ENCODE data around the gene ZFAND2A.
"Not testable (repeated sequence)": the region's sequence is repeated elsewhere in the genome, so short reads cannot be mapped to it uniquely, and the experiment has no call there.

ZFAND2A gene

DNA sequence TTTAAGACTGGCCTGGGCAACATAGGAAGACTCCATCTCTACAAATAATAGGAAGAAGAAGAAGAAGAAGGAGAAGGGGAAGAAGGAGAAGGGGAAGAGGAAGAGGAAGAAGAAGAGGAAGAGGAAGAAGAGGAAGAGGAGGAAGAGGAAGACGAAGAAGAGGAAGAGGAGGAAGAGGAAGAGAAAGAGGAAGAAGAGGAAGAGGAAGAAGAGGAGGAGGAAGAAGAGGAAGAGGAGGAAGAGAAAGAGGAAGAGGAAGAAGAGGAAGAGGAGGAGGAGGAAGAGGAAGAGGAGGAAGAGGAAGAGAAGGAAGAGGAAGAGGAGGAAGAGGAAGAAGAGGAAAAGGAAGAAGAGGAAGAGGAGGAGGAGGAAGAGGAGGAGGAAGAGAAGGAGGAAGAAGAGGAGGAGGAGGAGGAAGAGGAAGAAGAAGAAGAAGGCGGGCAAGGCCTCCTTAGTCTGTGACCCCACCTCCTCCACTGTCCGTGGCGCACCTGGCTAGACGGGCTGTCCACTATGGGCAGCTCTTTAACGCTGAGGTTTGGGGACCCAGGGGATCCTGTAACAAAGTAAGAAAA is 28.8 kb upstream of the ZFAND2A start:
- H3K36me3 Mint-ChIP-seq (ENCODE audit: low read depth) = peaks cover 18% of the 10 kb centered on the region
- H3K27me3 Mint-ChIP-seq (ENCODE audit: low read depth) = no peaks in the 10 kb centered on the region
- no peak overlapping the region for H3K4me3 Mint-ChIP-seq
- H3K27ac Mint-ChIP-seq = peak overlapping the region; percentile 55
- H3K4me1 Mint-ChIP-seq (ENCODE audit: low read depth) = peaks cover 24% of the 10 kb centered on the region
- H3K9me3 Mint-ChIP-seq = peaks cover 12% of the 10 kb centered on the region
- no peak for DNase-seq (ENCODE audit: low spot score)

DNA sequence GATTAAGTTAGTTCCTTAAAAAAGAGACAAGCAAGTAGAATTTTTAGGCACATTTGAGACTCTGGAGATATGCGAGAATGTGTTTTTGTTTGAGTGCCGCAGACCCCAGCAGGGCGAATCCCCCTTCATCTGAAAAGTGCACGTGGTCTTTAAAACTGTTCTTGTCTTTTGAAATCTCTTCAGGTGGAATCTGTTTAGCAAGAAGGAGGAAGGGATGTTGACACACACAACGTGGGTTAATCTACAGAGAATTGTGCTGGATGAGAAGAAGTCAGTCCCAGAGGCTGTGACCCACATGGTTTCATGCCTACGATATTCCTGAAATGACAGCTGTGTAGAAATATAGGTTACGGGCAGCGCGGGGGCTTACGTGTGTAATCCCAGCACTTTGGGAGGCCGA is 27.1 kb upstream of the ZFAND2A start:
- no peak for DNase-seq (ENCODE audit: low spot score)
- Mint-ChIP-seq H3K4me3 (no peak overlapping the region), H3K4me1 (ENCODE audit: low read depth) (peaks cover 19% of the 10 kb centered on the region), H3K36me3 (ENCODE audit: low read depth) (peaks cover 14% of the 10 kb centered on the region), H3K27ac (no peak overlapping the region), H3K27me3 (ENCODE audit: low read depth) (no peaks in the 10 kb centered on the region), H3K9me3 (peaks cover 9% of the 10 kb centered on the region)

DNA sequence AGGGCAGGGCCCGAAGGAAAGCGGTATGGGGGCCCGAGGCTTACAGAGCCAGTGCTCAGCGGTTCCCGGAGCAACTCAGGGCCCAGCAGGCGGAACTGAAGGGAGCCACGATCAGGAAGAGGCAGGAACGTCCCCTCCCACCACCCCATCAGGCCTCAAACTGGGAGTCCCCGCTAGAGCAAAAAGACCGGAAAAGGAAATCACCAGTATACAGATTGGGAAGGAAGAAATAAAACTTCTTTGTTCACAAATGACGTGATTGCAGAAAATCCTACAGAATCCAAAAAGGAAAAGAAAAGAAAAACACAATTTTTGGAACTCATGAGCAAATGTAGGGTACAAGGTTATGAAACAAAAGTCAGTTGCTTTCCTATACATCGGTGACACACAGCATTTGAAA is 21.6 kb upstream of the ZFAND2A start:
- peaks cover 10% of the 10 kb centered on the region for H3K4me1 Mint-ChIP-seq (ENCODE audit: low read depth)
- H3K9me3 Mint-ChIP-seq = no peaks in the 10 kb centered on the region
- peaks cover 7% of the 10 kb centered on the region for H3K27me3 Mint-ChIP-seq (ENCODE audit: low read depth)
- DNase-seq (ENCODE audit: low spot score) = no peak
- no peak overlapping the region for H3K27ac Mint-ChIP-seq
- H3K36me3 Mint-ChIP-seq (ENCODE audit: low read depth) = no peaks in the 10 kb centered on the region
- H3K4me3 Mint-ChIP-seq = no peak overlapping the region

DNA sequence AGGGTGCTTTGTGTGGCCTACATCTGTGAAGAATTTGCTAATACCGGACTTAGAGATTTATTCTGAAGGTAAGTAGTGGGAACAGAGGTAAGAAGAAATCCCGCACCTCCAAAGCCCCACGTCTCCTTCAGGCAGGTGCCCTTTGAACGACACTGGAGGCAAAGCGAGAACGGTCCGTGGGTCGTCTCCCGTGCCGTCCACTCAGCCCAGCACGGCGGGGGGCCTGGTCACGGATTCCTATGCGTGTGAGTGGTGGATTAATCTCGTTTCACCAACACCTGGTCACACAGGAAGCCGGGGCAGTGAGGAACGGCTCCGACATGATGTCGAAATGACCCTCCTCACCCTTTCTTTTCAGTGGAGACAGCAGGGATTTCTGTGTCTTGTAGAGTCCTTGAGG is 21.0 kb upstream of the ZFAND2A start:
- Mint-ChIP-seq H3K36me3 (ENCODE audit: low read depth) (no peaks in the 10 kb centered on the region), H3K27me3 (ENCODE audit: low read depth) (peaks cover 7% of the 10 kb centered on the region), H3K9me3 (no peaks in the 10 kb centered on the region), H3K4me3 (no peak overlapping the region), H3K27ac (no peak overlapping the region), H3K4me1 (ENCODE audit: low read depth) (peaks cover 14% of the 10 kb centered on the region)
- DNase-seq (ENCODE audit: low spot score) = no peak

DNA sequence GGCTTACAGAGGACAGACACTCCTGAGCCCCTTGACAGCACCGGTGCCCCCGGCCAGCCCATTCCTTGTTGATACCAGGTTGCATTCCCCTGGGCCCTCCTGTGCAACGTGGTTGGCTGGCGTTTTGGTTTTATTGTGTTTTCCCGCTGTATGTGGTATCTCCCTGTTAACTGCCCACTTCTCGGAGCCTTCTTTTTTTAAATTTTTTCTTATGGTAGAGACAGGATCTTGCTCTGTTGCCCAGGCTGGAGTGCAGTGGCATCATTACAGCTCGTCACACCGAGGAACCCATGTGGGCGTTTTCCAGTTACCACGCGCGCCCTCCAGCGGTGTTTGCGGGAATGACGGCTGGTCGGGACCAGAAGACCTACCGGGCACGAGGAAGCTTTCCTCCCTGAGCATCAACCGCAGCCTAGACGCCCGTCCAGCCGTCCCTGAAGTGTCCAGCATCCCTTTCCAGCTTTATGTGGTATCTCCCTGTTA is 16.9 kb upstream of the ZFAND2A start:
- peaks cover 9% of the 10 kb centered on the region for H3K4me1 Mint-ChIP-seq (ENCODE audit: low read depth)
- no peaks in the 10 kb centered on the region for H3K36me3 Mint-ChIP-seq (ENCODE audit: low read depth)
- peak overlapping the region; percentile 82 for H3K27ac Mint-ChIP-seq
- peaks cover 7% of the 10 kb centered on the region for H3K27me3 Mint-ChIP-seq (ENCODE audit: low read depth)
- peak; percentile 78 for DNase-seq (ENCODE audit: low spot score)
- H3K9me3 Mint-ChIP-seq = no peaks in the 10 kb centered on the region
- H3K4me3 Mint-ChIP-seq = peak overlapping the region; percentile 50

DNA sequence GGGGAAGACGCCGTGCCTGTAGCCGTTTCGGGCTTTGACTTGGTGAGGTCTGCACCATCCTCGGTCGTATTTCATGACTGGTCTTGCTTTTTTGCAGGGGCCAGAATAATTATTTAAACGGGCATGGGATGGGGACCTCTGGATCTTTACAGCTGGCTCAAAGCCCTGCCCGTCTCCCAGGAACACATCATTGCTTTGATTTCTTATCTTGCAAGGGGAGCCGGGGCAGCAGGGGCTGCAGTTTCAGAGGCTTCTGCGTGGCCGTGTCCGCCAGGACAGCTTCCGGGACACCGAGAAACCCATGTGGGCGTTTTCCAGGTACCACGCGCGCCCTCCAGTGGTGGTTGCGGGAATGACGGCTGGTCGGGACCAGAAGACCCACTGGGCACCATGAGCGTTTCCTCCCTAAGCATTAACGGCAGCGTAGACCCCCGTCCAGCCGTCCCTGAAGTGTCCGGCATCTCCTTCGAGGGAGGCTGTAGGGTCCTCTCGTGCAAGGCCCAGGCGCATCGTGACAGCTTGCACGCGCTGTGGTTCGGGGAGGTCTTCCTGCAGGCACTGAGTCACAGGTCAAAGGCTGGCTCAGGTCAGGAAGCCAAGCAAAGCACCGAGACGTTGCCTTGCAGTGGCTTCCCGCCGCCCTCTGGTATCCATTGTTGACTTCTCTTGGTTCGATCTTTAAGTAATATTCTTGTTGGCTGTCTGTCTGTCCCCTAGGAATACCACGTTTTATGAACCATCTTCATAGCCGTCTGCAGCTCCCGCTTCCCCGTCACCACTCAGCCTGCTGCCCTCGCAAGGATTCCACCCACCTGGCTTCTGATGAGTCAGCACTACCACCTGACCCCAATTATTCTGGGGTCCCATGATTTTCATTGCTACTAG is 16.2 kb upstream of the ZFAND2A start:
- Mint-ChIP-seq H3K4me3 (peak overlapping the region; percentile 46), H3K27ac (peak overlapping the region; percentile 31), H3K27me3 (ENCODE audit: low read depth) (peaks cover 7% of the 10 kb centered on the region), H3K9me3 (no peaks in the 10 kb centered on the region), H3K4me1 (ENCODE audit: low read depth) (peaks cover 9% of the 10 kb centered on the region), H3K36me3 (ENCODE audit: low read depth) (no peaks in the 10 kb centered on the region)
- DNase-seq (ENCODE audit: low spot score) = peak; percentile 79

DNA sequence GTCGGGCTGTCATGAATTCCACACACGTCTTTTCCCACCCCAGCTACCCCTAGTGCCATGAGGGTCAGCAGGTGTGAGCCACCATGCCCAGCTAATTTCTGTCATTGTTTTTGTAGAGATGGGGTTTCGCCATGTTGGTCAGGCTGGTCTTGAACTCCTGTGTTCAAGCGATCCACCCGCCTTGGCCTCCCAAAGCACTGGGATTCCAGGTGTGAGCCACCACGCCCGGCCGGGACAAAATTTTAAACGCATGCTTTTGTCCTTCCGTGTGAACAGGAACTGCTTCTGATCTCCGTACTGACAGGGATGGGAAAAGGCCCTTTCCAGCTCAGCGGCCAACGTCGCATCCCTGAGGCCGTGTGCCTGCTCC is 15.6 kb upstream of the ZFAND2A start:
- Mint-ChIP-seq H3K4me1 (ENCODE audit: low read depth) (peaks cover 9% of the 10 kb centered on the region), H3K27ac (no peak overlapping the region), H3K36me3 (ENCODE audit: low read depth) (no peaks in the 10 kb centered on the region), H3K4me3 (no peak overlapping the region), H3K27me3 (ENCODE audit: low read depth) (peaks cover 7% of the 10 kb centered on the region), H3K9me3 (no peaks in the 10 kb centered on the region)
- no peak for DNase-seq (ENCODE audit: low spot score)

DNA sequence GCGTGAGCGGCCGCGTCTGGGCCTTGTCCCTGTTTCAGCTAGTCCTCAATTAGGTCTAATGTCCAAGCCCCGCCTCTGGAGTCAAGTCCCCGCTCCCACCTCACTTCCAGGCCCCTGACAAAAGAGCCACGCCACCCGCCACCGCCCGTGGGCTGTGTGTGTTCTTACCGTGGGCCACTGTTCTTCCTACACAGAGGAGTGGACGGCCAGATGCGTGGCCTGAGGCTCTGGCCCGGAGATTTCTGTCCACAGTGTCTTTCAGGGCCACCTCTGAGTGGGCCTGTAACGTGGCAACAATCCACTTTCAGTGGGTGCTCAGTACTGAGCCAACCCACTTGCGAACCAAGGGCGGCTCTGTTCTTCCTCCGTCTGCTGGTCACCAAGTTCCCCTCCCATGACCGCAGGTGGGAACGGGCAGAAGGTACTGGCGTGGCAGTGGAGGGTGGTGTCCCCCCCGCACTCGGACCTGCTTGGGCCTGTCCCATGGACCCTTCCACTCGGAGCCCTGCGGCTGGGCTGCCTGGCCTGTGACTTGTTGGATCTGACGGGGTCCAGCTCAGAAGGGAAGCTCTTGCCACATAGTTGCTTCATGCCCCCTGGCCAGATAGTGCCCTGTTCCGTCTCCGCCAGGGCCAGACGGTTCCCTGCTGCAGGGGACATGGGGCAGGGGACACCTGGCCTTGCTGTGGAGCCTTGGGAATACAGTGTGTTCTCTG is 15.0 kb upstream of the ZFAND2A start:
- Mint-ChIP-seq H3K9me3 (no peaks in the 10 kb centered on the region), H3K27ac (no peak overlapping the region), H3K4me1 (ENCODE audit: low read depth) (peaks cover 10% of the 10 kb centered on the region), H3K4me3 (no peak overlapping the region), H3K36me3 (ENCODE audit: low read depth) (no peaks in the 10 kb centered on the region), H3K27me3 (ENCODE audit: low read depth) (peaks cover 7% of the 10 kb centered on the region)
- DNase-seq (ENCODE audit: low spot score) = no peak

DNA sequence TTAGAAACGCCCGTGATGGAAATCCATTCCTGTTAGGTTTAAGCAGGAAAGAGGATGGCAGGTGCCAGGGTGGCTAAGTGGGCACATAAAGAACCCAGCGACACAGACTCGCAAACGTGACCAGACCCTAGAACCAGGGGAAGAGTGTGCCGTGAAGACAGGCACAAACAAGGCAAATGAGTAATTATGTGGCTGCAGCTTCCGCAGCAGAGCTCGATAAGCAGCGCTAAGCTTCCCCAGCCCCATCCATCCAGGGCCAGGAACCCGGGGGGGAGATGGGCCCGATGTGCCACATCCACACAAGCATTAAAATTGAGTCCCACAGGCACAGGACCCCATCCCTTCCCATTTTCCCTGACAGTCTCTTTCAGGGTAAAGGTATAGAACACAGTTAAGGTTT is 14.0 kb upstream of the ZFAND2A start:
- no peak overlapping the region for H3K27ac Mint-ChIP-seq
- no peak overlapping the region for H3K4me3 Mint-ChIP-seq
- H3K9me3 Mint-ChIP-seq = no peaks in the 10 kb centered on the region
- peaks cover 3% of the 10 kb centered on the region for H3K27me3 Mint-ChIP-seq (ENCODE audit: low read depth)
- H3K36me3 Mint-ChIP-seq (ENCODE audit: low read depth) = no peaks in the 10 kb centered on the region
- peaks cover 19% of the 10 kb centered on the region for H3K4me1 Mint-ChIP-seq (ENCODE audit: low read depth)
- DNase-seq (ENCODE audit: low spot score) = no peak

DNA sequence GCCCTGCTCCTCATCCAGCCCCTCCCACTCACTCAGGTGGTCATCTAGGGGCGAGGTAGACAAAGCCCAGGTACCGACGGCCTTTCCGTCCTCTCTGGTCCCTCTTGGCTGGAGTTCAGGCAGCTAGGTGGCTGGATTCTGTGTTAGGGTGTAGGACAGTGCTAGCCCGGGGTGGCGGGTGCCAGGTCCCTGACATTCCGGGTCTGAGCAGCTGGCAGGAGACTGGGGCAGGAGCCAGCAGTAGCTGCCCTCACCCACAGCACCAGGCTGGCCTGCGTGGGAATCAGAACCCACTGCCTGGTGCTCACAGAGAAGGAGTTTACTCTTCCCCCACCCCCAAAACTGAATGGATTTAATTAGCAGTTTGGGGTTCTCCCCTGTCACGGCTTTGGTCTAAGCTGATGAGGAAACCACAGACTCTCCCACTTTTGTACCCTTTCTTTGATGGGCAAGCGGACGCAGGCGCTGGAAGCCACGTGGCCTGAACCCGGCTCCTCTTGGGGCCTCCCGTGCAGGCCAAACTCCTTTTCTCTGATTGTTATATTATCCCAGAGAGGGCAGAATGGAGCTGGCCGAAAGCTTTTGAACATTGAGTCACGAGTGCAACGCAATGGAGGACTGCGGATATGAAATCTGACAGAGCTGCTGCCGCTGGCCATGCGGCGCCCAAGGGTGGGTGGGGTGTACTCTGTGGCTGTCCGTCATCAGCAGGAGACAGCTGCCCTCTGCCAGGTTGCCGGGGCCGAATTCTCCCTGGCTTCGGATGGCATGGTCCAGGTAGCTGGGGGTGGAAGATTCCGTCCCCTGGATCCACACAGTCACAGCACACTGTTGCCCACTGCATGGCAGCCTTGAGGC is 12.9 kb upstream of the ZFAND2A start:
- H3K4me1 Mint-ChIP-seq (ENCODE audit: low read depth) = peaks cover 19% of the 10 kb centered on the region
- no peaks in the 10 kb centered on the region for H3K9me3 Mint-ChIP-seq
- no peak overlapping the region for H3K27ac Mint-ChIP-seq
- H3K27me3 Mint-ChIP-seq (ENCODE audit: low read depth) = peaks cover 2% of the 10 kb centered on the region
- no peaks in the 10 kb centered on the region for H3K36me3 Mint-ChIP-seq (ENCODE audit: low read depth)
- no peak for DNase-seq (ENCODE audit: low spot score)
- no peak overlapping the region for H3K4me3 Mint-ChIP-seq

DNA sequence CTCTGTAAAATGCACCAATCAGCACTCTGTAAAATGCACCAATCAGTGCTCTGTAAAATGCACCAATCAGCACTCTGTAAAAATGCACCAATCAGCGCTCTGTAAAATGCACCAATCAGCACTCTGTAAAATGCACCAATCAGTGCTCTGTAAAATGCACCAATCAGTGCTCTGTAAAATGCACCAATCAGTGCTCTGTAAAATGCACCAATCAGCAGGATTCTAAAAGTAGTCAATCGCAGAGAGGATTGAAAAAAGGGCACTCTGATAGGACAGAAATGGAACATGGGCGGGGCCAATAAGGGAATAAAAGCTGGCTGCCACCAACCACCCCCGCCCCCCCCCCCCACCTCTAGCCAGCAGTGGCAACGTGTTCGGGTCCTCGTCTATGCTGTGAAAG is 11.5 kb upstream of the ZFAND2A start:
- H3K4me1 Mint-ChIP-seq (ENCODE audit: low read depth) = peaks cover 13% of the 10 kb centered on the region
- H3K27me3 Mint-ChIP-seq (ENCODE audit: low read depth); DNase-seq (ENCODE audit: low spot score); H3K4me3 Mint-ChIP-seq; H3K9me3 Mint-ChIP-seq; H3K27ac Mint-ChIP-seq; H3K36me3 Mint-ChIP-seq (ENCODE audit: low read depth): not testable (repeated sequence)

DNA sequence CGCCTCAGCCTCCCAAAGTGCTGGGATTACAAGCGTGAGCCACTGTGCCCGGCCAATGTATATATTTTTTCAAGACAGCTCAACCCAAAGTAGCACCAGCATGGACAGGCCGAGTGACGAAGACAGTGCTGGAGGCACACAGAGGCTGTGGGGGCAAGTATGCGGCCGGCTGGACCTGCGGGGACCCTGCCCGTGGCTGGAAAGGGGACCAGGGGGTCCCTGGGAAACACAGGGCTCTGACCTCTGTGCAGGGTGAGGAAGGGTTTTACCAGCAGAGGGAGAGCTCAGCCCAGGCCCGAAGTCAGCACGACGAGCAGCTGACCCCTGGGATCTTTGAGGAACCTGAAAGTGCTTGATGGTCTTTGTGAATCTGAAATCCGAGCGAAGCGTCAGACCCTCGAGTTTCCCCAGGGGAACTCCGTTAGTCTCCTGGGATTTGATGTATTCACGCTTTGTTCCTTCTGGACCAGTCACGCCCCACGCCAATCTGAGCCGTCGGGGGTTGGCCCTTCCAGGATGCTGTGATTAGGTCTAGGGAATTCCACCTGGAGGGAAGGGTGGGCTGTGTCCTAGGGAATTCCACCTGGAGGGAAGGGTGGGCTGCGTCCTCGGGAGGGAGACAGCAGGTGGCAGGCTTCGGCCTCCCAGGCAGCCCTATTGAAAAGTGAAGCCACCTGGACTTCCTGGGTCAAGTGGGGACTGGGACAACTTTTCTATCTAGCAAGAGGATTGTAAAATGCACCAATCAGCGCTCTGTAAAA is 10.9 kb upstream of the ZFAND2A start:
- no peak for DNase-seq (ENCODE audit: low spot score)
- H3K4me3 Mint-ChIP-seq = no peak overlapping the region
- H3K4me1 Mint-ChIP-seq (ENCODE audit: low read depth) = peaks cover 10% of the 10 kb centered on the region
- no peaks in the 10 kb centered on the region for H3K9me3 Mint-ChIP-seq
- H3K36me3 Mint-ChIP-seq (ENCODE audit: low read depth) = no peaks in the 10 kb centered on the region
- H3K27me3 Mint-ChIP-seq (ENCODE audit: low read depth) = no peaks in the 10 kb centered on the region
- H3K27ac Mint-ChIP-seq = no peak overlapping the region
